NCI-H446 treated with DMSO at 0.1 percent for 48 hours (cell line): ENCODE data around the gene GPATCH2.
"Not testable (repeated sequence)": the region's sequence is repeated elsewhere in the genome, so short reads cannot be mapped to it uniquely, and the experiment has no call there.

Source experiments
- DNase-seq: peaks from one replicate; lab custom pipeline; 2025; lab: John Stamatoyannopoulos, UW

Gene GPATCH2

DNA sequence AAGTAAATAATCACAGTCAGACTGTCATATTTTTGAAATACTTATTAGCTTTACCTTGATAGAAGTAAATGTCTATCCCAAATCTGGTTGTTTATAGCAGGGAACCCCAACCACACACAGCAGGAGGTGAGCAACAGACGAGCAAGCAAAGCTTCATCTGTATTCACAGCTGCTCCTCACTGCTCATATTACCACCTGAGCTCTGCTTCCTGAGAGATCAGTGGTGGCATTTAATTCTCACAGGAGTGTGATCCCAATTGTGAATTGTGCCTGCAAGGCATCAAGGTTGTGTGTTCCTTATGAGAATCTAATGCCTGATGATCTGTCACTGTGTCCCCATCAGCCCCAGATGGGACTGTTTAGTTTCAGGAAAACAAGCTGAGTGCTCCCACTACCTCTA is 104.3 kb downstream of the GPATCH2 start:
- no peak for DNase-seq

DNA sequence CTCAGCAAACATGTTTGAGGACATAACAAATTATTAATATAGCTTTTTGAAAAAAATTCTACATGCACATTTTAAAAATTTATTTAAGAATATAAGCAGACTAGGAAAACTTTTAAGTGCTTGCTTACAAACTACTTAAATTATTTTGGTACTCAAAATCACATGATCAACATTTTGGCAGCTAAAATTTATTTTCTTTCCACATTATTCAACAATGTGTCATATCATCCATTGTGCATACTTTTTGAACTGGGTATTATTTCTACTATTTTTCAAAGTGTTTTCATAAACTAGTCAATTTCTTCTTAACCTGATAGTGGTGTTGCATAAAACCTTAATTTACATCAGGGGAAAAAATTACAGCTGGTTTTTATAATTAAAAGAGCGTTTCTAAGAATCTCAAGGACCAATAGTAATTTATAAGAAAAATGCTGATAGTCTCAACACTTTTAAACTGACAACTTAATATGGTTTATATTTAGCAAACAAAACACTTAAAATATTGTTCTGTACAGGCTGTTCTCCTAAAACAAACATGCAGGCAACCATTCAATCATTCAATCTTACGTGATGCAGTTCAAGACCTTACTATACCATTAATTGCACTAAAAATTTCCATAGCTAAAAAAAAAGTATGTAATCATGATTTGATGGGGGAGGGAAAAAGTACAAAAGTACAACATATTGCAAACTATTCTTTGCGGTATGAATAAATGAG is 105.0 kb downstream of the GPATCH2 start:
- no peak for DNase-seq

GRCh38 chr1:217524787-217525520 is 105.9 kb downstream of the GPATCH2 start:
- DNase-seq = no peak

DNA sequence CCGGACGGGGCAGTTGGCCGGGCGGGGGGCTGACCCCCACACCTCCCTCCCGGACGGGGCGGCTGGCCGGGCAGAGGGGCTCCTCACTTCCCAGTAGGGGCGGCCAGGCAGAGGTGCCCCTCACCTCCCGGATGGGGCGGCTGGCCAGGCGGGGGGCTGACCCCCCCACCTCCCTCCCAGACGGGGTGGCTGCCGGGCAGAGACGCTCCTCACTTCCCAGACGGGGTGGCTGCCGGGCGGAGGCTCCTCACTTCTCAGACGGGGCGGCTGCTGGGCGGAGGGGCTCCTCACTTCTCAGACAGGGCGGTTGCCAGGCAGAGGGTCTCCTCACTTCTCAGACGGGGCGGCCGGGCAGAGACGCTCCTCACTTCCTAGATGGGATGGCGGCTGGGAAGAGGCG is 107.0 kb downstream of the GPATCH2 start:
- not testable (repeated sequence) for DNase-seq

GRCh38 chr1:217522277-217522676 is 108.6 kb downstream of the GPATCH2 start:
- no peak for DNase-seq

GRCh38 chr1:217521317-217521716 is 109.6 kb downstream of the GPATCH2 start:
- no peak for DNase-seq

DNA sequence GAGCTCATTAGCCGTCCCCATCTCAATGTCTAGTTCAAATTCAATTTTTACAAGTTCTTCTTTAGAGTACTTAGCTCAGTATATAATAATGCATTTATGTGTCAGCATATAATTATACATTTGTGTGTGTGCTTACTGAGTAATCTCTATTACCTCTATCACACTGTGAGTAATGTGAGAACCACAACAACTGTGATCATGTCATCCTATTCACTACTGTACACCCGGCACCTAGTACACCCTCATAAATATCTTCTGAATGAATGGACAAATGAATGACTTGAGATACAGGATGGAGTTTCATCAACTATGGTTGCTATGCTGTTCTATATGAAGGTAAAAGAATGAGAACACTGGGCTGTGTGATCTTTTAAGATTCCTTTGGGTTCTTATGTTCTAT is 124.0 kb downstream of the GPATCH2 start:
- DNase-seq = no peak

GRCh38 chr1:217498209-217498608 is 132.7 kb downstream of the GPATCH2 start:
- no peak for DNase-seq

GRCh38 chr1:217495249-217495648 is 135.6 kb downstream of the GPATCH2 start:
- no peak for DNase-seq

- no peak for DNase-seq
These were observed 136.1 kb downstream of the GPATCH2 start for GRCh38 chr1:217494767-217495166.

DNA sequence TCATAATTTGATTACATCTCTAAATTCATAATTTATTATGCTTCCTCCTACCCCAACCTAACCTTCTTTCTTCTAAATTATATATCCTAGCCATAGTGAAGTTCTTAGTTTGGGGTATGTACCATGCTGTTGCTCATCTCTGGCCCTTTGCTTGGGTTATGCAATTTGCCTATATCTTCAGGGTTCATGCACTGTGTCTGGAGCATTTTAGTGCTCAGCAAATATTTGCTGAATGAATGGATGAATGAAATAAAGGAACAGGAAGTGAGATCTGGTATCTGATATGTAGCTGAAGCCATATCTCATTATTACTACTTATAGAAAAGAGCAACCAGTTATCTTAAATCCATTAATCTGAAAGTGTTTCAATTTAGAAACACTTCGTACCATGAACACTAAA is 137.6 kb downstream of the GPATCH2 start:
- no peak for DNase-seq

DNA sequence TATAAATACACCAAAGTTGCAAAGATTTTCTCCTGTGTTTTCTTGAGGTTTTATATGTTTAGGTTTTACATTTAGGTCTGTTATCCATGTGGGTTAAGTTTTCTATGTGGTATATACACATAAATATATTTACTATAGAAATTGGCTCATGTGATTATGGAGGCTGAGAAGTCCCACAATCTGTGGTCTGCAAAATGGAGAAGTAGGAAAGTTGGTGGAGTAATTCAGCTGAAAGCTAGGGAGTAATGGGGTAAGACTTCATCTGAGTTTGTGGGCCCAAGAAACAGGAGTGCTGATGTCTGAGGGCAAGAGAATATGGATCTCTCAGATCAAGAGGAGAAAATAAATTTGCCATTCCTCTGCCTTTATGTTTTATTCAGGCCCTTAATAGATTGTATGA is 146.0 kb downstream of the GPATCH2 start:
- no peak for DNase-seq

GRCh38 chr1:217482356-217483102 is 148.4 kb downstream of the GPATCH2 start:
- DNase-seq = no peak

DNA sequence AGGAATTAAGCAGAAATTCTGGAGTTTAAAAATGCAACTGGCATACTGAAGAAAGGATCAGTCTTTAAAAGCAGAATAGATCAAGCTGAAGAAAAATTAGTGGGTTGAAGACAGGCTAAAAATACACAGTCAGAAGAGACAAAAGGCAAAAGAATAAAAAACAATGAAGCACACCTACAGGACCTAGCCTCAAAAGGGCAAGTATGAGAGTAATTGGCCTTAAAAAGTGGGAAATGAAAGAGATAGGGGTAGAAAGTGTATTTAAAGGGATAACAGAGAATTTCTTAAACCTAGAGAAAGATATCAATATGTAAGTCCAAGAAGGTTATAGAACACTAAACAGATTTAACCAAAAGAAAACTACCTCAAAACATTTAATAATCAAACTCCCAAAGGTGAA is 152.4 kb downstream of the GPATCH2 start:
- no peak for DNase-seq

GRCh38 chr1:217472915-217473314 is 158.0 kb downstream of the GPATCH2 start:
- DNase-seq = no peak

DNA sequence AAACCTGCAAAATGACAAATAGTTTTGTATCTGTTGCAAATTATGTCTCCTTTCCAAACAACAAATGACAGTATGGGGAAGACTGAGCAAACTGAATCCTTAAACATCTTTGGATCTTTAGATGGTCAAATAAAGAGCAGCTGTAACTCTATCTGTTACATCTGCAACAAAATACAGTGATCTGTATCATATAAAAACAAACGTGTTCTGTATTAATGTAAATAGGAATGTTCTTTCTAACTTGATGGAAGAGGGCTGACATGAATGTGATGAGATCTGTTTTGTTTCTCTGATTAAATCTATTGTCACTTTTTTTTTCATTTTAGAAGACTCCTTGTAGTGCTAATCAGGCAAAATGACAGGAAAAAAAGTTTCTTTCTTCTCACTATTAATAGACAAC is 159.5 kb downstream of the GPATCH2 start:
- DNase-seq = no peak

- DNase-seq = no peak
These were observed 160.9 kb downstream of the GPATCH2 start for GRCh38 chr1:217469983-217470382.

GRCh38 chr1:217465102-217465501 is 165.8 kb downstream of the GPATCH2 start:
- DNase-seq = no peak

GRCh38 chr1:217462666-217463065 is 168.2 kb downstream of the GPATCH2 start:
- DNase-seq = no peak

GRCh38 chr1:217462159-217462558 is 168.7 kb downstream of the GPATCH2 start:
- no peak for DNase-seq

- DNase-seq = no peak
These were observed 173.9 kb downstream of the GPATCH2 start for GRCh38 chr1:217457016-217457415.

- no peak for DNase-seq
These were observed 174.6 kb downstream of the GPATCH2 start for GRCh38 chr1:217456261-217456660.

GRCh38 chr1:217453816-217454215 is 177.1 kb downstream of the GPATCH2 start:
- DNase-seq = no peak
